Calu3 (cell line): Measurements from ENCODE around the gene TIGAR. TPM values are rescaled to one million over a fixed set of nuclear protein-coding genes. Genes with fewer than 3 reads are reported as not detected.

Source experiments
- BruUV-seq: library from RNA; stranded (reverse); fragments of 400-500 nt; replicated peaks from 2 replicates; lab custom pipeline; 2021; lab: Mats Ljungman, UMichigan
- CTCF ChIA-PET: fragments of 300-600 bp; sonication (Branson Sonifier 250); formaldehyde crosslinking; loops from one replicate; lab custom pipeline; 2022; ENCODE audit warnings: antibody characterized with exemption; lab: Charles Lee
- DNase-seq: peaks from one replicate; pipeline ENCODE4 v3.0.0; 2022
- H3K27ac Mint-ChIP-seq: one replicate; pipeline ENCODE4 v1.8.0; 2022; ENCODE audit warnings: mixed read lengths; ENCODE audit not compliant: unreplicated experiment
- H3K27me3 Mint-ChIP-seq: one replicate; pipeline ENCODE4 v1.8.0; 2022; ENCODE audit warnings: mixed read lengths; ENCODE audit not compliant: unreplicated experiment
- H3K36me3 Mint-ChIP-seq: one replicate; pipeline ENCODE4 v1.8.0; 2022; ENCODE audit warnings: mild to moderate bottlenecking, moderate library complexity, mixed read lengths; ENCODE audit not compliant: insufficient read depth, unreplicated experiment
- H3K4me1 Mint-ChIP-seq: one replicate; pipeline ENCODE4 v1.8.0; 2022; ENCODE audit warnings: mild to moderate bottlenecking, low read depth, mixed read lengths; ENCODE audit not compliant: unreplicated experiment
- H3K4me3 Mint-ChIP-seq: one replicate; pipeline ENCODE4 v1.8.0; 2022; ENCODE audit warnings: mild to moderate bottlenecking, low read depth, moderate library complexity, mixed read lengths; ENCODE audit not compliant: unreplicated experiment
- H3K9me3 Mint-ChIP-seq: one replicate; pipeline ENCODE4 v1.8.0; 2022; ENCODE audit warnings: low read depth, mixed read lengths; ENCODE audit not compliant: unreplicated experiment
- intact Hi-C: fragments of 100-400 bp; cut with micrococcal nuclease; formaldehyde crosslinking; loops from one replicate; pipeline ENCODE4 v1.10.0; 2022; ENCODE audit not compliant: unreplicated experiment
- total RNA-seq: library from RNA; stranded (reverse); gene quantifications from 2 replicates; pipeline ENCODE4 v1.2.3, GENCODE V29; 2022
- TF ChIP-seq, protein P1 (sequence below): fragments of 200-600 bp; IDR thresholded peaks from one replicate; pipeline ENCODE4 v1.8.0; 2022; ENCODE audit warnings: antibody characterized with exemption; ENCODE audit not compliant: unreplicated experiment

Gene TIGAR
- total RNA-seq, 1 experiment from 2014 or later = 15.9 TPM

GRCh38 chr12:4296751-4297150 lies 24.3 kb upstream of the TIGAR start:
- no TSS peak for BruUV-seq
- no peak for DNase-seq
- H3K27ac Mint-ChIP-seq = no peak overlapping the region
- no peaks in the 10 kb centered on the region for H3K36me3 Mint-ChIP-seq
- no peak overlapping the region for H3K4me3 Mint-ChIP-seq
- peaks cover 100% of the 10 kb centered on the region for H3K27me3 Mint-ChIP-seq
- no peaks in the 10 kb centered on the region for H3K4me1 Mint-ChIP-seq
- CTCF ChIA-PET = no interaction called here
- TF ChIP-seq, protein P1, sequence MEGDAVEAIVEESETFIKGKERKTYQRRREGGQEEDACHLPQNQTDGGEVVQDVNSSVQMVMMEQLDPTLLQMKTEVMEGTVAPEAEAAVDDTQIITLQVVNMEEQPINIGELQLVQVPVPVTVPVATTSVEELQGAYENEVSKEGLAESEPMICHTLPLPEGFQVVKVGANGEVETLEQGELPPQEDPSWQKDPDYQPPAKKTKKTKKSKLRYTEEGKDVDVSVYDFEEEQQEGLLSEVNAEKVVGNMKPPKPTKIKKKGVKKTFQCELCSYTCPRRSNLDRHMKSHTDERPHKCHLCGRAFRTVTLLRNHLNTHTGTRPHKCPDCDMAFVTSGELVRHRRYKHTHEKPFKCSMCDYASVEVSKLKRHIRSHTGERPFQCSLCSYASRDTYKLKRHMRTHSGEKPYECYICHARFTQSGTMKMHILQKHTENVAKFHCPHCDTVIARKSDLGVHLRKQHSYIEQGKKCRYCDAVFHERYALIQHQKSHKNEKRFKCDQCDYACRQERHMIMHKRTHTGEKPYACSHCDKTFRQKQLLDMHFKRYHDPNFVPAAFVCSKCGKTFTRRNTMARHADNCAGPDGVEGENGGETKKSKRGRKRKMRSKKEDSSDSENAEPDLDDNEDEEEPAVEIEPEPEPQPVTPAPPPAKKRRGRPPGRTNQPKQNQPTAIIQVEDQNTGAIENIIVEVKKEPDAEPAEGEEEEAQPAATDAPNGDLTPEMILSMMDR = no peak
- no peaks in the 10 kb centered on the region for H3K9me3 Mint-ChIP-seq
- intact Hi-C loops = no loop called here

GRCh38 chr12:4297617-4298016 lies 23.4 kb upstream of the TIGAR start:
- BruUV-seq = no TSS peak
- no peak for DNase-seq
- Mint-ChIP-seq H3K36me3 (no peaks in the 10 kb centered on the region), H3K9me3 (no peaks in the 10 kb centered on the region), H3K4me3 (no peak overlapping the region), H3K4me1 (no peaks in the 10 kb centered on the region), H3K27me3 (peaks cover 100% of the 10 kb centered on the region), H3K27ac (no peak overlapping the region)
- intact Hi-C loops = no loop called here
- TF ChIP-seq, protein P1 = no peak
- CTCF ChIA-PET = no interaction called here

DNA sequence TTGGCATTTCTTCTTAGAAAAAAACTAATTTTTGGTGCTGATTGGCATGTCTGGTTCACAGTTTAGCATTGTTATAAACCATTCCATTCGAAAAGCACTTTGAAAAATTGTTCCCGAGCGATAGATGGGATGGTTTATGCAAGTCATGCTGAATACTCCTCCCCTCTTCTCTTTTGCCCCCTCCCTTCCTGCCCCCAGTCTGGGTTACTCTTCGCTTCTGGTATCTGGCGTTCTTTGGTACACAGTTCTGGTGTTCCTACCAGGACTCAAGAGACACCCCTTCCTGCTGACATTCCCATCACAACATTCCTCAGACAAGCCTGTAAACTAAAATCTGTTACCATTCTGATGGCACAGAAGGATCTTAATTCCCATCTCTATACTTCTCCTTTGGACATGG lies 20.1 kb upstream of the TIGAR start:
- CTCF ChIA-PET = interaction anchor here (0.6 kb wide), 1 partner anchor 458 kb away, joined by 3 read pairs; no protein-coding TSS in a partner anchor

DNA sequence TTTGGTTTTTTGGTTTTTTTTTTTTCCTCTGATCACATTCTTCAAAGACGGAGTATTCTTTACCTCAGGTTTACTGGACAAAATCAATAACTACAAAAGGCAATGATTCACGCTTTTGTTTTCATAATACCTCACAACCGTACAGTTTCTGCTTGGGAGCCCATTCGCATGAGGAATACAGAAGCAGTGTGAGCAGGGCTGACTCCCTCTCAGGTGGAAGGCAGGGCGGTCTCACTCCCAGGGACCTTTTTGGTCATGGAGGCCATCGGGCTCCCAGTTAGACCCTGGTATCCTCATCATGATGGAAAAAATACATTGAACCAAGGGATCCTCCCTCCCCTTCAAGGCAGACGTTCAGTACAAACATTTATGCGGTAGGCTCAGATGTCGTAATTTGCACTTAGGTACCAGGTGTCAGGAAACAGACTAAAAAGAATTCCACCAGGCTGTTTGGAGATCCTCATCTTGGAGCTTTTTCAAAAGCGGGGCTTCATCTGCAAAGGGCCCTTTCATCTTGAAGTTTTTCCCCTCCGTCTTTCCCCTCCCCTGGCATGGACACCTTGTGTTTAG lies 19.0 kb upstream of the TIGAR start:
- Mint-ChIP-seq H3K9me3 (no peaks in the 10 kb centered on the region), H3K27me3 (peaks cover 100% of the 10 kb centered on the region), H3K4me3 (no peak overlapping the region), H3K4me1 (no peaks in the 10 kb centered on the region), H3K27ac (no peak overlapping the region), H3K36me3 (no peaks in the 10 kb centered on the region)
- intact Hi-C loops = loop anchor here (10.0 kb wide), 1 partner anchor 703 kb away; no protein-coding TSS in a partner anchor
- no peak for DNase-seq
- TF ChIP-seq, protein P1 = no peak
- BruUV-seq = no TSS peak
- CTCF ChIA-PET = no interaction called here

More for the DNA sequence above, 20.1 kb upstream of the TIGAR start:
- Mint-ChIP-seq H3K4me3 (no peak overlapping the region), H3K4me1 (no peaks in the 10 kb centered on the region), H3K9me3 (no peaks in the 10 kb centered on the region), H3K27ac (no peak overlapping the region), H3K36me3 (no peaks in the 10 kb centered on the region), H3K27me3 (peaks cover 100% of the 10 kb centered on the region)
- no peak for DNase-seq
- no TSS peak for BruUV-seq
- TF ChIP-seq, protein P1 = no peak
- intact Hi-C loops = loop anchor here (10.0 kb wide), 1 partner anchor 704 kb away; no protein-coding TSS in a partner anchor
